Renal cortex interstitium (tissue), 11 donors: ENCODE results near the gene TMPRSS3. TPM values are rescaled to one million over a fixed set of nuclear protein-coding genes. Genes with fewer than 3 reads are reported as not detected.
A peak's percentile ranks its signal among the peaks of the same experiment; 100 is the strongest.

ENCODE experiments used
- DNase-seq, 11 donors: peaks; one replicate each; pipeline ENCODE4 v3.0.0-alpha.2; 2013; ENCODE audit warnings: low read depth in 9 of 11, low spot score in 4 of 11; ENCODE audit errors: extremely low read depth in 1 of 11
- polyA plus RNA-seq, 3 donors: library from polyadenylated mRNA; unstranded; fragments of 120-200 nt; gene quantifications; one replicate each; pipeline ENCODE4 v1.2.1, GENCODE V29; 2013; ENCODE audit not compliant: insufficient read length in 3 of 3

The TMPRSS3 gene
- polyA plus RNA-seq, 3 donors, result 1.6 to 2.7 (median 1.9) TPM

DNA sequence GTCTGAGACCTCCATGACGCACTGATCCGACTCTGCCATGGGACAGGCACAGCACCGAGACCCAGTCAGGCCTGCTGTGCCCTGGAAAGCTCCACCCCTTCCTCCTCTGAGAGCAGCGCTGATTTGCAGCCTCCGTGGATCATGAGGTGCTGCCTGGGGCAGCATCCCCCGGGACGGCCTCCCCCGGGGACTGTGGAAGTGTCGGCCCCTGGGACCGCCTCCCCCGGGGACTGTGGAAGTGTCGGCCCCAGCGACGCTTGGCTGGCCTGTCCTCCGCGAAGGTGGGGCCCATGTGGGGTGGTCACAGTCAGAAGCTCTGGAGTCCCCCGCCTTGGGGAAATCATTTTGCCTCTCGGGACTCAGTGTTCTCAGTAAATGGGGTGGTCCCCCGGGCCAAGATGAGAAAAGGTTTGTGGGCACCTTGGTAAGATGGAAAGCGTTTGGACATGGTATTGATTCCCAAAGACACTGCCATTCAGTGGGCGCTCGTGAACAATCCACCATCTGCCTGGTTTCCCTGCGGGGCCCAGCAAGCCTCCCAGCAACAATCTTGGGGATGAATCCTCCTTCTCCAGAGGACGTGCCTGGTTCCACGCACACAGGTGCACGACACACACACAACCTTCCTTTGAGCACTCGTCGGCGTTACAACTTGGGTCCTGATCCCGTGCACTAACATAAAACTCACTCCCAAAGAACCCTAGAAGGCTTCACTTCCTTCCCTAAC lies 48.1 kb downstream of the TMPRSS3 start:
- no peak for DNase-seq

DNA sequence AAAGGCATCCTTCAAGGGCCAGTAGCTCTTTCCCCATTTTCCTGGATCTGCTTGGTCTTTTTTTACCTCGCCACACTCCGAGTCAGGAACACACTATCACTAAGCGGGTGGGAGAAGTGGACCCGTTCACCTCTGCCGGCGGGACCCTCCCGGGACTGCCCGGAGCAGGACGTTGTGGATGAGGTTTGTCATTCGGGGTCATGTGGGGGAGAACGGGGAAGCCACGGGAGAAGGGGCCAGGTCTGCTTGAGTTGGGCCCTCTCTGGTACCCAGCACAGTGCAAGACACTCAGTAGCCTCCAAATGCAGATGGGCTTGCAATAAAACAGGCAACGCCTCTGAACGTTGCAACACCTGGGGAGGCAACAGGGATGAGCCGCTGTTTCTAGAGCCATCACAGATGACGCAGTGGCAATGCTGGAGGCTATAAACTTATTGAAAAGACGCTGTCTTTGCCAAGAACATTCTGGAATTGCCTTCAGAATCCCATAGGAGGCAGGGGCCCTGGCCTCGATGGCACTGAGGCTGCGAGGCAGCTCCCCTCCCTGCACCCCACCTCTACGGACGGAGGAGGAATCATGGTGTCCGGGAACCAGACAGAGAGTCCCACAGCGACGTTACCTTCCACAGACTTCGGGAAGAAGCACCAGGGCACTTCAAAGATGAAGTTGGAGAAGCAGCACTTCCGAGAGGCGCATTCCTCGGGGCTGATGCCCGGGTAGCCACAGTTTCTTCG lies 48.8 kb downstream of the TMPRSS3 start:
- no peak for DNase-seq

DNA sequence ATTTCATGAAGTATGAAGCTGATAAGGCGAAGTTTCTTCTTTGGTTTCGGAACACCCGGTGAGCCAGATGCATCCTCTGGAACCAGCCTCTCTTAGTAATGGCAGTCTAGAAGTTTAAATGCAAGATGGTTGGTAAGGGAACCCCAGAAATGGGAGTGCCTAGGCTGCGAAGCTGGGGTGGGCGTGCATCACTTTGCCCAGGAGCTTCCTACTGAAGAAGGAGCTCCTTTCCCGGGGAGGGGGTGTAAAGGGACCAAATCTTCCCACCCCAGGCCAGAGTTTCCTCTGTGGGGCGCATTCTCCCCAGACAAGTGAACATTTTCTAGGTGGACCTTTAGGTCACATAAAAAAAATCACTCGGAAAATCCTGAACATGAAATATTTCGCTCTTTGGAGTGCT lies 49.4 kb downstream of the TMPRSS3 start:
- DNase-seq, result no peak

DNA sequence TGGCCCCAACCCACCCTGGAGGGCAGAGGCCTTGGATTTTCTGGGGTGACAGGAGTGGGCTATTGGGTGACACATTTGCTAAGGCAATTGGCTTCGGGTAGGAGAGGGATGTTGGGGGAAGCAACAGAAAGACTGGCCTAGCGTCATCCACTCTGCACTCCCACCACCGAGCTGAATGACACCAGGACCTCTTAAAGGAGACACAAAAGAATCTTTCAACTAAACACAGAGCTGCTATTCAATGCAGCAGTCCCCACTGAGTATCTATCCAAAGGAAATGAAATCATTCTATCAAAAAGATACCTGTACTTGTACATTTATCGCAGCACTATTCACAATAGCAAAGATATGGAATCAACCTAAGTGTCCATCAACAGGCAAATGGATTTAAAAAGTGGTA lies 51.2 kb downstream of the TMPRSS3 start:
- DNase-seq, result no peak

DNA sequence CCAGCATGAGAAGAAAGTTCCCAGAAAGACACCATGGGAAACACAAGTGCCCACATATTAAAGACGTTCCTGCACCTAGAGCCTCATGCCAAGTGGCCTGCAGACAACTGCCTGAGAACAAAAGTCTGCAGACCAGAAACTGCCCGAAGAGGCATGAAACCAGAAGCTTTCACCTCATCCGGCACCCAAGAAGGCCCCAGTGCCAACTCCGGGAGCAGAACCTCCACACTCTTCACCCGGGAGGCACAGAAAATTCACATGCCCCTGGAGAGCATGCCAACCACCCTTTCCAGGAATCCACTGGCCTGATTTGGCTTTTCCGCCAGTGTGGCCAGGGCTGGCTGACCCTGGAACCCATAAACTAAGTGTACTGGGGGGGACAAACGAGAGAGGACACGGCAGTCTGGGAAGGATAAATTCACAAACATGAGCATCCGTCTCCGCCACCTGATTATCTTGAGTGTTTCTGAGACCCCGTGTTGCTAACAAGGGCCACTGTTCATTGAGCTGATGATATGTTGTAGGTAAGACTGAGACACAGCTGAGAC lies 51.8 kb downstream of the TMPRSS3 start:
- no peak for DNase-seq

DNA sequence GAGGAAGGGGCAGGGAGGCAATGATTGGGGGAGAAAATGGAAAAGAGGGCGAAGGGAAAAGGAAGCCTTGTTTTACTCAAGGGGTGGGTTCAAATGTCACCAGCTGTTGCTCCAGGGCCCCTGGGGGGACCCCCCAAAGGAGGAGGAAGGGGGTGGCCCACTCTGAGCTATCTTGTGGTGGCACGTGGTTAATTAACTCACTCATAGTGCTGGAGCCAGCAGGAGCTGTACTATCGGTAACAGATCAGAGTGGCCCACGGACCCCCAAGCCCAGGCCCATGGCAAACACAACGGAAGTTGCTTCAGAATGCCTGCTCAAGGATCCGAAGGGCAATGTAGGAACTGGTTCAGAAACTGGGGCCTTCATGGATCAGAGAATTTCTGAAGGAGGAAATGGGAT lies 52.3 kb downstream of the TMPRSS3 start:
- DNase-seq, result no peak

DNA sequence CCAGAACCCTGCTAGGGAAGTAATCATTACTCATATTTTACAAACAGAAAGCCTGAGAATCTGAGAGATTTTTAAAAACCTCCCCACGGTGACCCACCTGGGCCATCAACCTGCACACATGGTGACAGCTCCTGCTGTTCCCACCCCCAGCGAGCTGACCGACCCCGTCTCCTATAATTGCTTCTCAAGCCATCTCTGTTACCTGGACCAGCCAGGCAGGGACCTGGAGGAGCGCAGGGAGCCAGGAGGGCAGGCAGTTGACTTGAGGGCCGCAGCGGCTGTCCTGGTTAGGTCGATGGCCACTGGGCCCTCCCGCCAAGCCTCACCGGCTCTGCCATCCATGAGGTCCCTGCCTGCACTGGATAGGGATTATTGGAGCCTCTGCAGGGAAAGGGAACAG lies 52.8 kb downstream of the TMPRSS3 start:
- DNase-seq, result no peak

DNA sequence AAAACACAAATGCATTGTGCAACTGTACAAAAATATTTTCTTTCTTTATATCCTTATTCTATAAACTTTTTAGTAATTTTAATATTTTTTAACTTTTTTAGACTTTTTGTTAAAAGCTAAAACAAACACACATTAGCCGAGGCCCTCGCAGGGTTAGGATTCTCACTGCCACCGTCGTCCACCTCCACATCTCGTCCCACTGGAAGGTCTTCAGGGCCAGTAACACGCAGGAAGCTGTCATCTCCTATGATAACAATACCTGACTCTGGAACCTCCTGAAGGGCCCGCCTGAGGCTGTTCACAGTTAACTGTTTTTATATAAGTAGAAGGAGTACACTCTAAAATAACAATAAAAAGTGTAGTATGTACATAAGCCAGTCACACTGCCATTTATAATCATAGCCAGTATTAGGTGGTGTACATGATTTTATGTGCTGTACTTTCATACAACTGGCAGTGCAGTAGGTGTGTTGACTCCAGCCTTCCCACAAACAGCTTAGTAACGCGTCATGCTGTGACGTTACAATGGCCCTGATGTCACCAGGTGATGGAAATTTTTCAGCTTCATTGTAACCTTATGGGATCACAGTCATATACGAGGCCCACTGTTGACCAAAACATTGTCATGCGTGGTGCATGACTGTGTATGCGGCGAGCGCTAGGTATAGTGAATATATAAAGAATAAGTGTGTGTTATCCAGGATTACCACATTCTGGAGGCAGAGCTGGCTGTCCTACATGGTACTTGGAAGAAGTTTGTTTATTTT lies 53.9 kb downstream of the TMPRSS3 start:
- DNase-seq, result no peak

DNA sequence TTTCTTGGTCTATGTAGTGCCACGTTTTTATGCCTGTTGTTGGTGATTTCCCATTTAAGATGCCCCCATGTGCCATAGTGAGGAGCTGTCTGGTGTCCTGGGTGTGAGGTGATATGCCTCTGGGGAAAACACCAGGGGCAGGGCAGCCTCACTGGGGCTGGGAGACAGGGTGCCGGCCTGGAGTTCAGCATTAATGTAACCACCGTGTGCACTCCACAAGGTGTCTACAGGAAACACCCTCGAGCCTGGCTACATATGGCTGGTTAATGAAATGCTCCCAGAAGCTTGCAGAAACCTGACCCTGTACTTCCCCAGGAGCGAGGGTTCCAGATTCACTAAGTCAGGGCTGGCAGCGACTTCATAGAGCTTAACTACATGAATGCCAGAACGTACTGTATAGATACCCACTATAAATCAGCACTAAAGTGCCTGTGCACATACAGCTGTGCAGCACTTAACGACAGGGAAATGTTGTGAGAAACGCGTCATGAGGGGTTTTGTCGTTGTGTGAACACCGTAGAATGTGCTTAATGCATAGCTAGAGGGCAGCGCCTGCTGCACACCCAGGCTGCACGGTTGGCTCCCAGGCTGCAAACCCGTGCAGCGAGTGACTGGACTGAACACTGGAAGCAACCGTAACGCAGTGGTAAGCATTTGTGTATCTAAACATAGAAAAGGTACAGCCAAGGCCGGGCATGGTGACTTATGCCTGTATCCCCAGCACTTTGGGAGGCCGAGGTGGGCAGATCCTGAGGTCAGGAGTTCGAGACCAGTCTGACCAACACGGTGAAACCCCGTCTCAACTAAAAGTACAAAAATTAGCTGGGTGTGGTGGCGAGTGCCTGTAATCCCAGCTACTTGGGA lies 55.4 kb downstream of the TMPRSS3 start:
- no peak for DNase-seq

DNA sequence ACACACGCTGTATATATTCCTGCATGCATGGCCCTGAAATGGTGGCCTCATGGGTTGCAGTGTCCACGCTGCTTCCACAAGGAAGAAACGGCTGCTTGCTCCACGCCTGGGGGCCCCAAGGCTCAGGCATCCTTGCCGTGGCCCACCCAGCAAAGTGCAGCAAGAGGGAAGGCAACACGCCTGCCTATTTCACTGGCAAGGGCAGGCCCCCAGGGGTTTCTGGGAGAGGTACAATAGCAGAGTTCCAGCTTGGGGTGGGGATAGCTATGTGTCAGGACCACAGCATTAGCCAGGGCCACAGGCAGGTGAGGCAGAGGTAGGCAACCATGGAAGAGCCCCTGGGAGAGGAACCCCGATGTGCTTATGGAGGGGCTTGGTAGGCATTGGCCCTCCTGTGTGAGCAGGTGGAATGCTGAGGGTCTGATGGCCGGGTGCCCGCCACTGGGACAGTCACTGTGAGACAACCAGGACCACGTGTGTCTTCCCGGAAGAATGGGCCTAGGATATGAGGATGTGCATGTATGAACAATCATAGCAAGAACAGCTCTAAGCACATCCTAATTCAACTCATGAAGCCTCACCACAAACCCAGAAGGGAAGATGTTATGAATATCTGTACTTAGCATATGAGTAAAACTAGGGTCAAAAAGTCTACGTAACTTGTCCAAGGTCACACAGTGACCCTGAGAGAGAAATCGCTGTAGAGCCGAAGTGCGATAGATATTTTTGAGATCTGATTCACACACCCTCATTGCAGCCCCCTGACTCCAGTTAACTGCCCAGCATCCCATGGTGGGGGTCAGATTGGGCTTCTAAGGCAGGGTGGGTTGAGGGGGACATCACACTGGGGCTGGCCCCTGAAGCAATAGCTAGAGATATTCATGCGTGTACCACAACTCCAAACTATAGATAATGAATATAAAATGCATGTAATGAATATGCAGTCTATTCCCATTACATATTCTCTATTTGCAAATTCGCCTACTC lies 56.8 kb downstream of the TMPRSS3 start:
- DNase-seq, result no peak

DNA sequence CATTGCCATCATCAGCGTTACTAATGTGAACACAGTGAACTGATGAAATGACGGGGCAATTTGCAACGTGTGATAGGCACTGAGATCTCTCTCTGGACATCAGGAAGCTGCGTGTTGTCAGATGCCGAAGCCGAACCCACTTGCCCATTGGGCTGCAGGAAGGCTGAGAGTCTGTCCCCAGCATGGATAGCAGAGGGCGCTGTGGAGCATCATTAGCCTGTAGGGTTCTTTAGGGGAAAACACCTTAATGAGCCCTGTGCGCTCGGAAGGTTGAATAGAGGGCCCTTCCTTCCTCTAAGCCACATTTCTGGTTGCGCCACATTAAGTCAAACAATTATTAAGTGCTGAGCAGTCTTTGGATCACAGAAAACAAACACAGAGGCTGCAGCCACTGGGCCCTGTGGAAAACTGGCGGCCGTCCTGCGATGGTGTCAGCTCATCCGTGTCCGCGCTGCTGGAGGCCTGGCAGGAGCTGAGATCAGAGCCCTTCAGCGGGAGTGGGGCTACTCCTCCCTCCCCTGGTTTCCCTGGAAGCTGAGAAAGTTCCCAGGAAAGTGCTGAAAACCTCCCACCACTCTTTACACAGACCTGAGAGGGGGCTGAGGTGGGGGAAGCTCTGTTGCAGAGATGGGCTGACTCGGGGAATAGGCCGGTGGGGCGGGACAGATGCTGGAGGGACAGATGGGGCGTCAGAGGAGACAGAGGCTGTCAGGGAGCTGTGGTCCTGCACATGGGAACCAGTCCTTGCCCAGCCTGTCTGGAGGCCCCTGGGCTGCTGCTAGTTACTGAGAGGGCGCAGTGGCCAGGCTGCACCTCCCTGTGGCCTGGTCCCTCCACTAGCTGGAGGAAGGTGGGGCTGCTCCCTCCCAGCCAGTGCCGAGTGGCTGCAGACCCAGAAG lies 57.8 kb downstream of the TMPRSS3 start:
- DNase-seq, result peak; percentile 60 to 85 (median 72)

DNA sequence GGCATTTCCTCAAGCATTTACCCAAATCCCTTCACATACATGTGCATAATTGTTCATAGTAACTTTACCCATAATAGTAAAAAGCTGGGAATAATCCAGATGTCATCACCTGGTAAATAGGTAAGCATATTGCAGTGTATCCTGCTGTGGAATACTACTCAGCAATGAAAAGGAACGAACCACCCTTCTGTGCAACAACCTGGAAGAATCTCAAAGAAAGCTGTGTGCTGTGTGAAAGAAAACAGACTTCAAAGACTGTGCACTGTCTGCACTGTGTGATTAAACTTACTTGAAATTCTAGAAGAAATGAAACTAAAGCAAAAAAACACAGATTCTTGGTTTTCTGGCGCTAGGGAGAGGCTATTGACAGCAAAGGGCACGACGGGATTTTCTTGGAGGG lies 58.6 kb downstream of the TMPRSS3 start:
- DNase-seq, result no peak

DNA sequence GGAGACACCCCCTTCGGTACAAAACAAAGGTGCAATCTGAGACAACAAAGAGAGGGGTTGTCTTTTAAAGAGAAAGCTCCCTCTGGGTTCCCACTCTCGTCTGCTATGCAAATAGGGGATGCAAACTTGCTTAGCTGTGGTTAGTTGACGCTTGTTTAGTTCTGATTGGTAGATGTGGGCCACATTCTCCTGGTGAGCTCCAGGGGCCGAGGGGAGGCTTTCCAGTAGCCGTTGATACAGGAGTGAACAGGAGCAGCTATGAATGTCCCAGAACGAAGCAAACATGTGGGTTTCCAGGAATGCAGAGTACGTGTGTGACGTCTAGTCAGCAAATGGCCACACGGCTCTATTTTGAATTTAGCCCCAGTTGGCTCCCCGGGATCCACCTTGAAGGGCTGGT lies 59.8 kb downstream of the TMPRSS3 start:
- DNase-seq, result no peak

DNA sequence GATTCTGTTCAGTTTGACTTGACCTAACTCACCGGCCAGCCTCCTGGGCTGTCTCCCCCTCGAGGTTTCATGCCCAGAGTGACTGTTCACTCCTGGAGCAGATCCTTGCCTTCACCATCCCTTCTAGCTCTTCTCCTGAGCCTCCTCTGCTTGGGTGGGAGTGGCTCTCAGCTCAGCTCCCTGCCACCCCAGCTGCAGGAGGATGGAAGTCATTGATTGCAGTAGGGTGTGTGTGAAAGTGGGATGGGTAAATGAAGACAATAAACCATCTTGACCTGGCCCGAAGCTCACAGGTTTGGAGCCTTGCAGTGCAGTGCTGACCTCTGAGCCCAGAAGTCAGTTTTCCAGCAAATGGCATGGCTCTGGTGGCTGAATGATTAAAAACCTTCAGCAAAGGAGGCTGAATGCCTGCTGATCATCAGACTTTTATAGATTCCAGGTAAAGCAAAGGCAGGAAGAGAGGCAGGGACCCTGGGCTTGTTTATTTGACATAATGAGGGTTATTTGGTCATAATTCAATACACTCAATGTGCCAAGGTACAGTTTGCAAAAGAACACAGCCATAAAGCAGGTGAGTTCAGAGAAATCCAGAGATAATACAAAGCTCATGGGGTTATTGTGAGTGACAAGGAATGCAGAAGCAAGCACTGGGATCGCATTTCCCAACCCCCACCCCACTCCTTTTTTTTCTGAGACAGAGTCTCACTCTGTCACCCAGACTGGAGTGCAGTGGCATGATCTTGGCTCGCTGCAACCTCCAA lies 63.1 kb downstream of the TMPRSS3 start:
- DNase-seq, result no peak

DNA sequence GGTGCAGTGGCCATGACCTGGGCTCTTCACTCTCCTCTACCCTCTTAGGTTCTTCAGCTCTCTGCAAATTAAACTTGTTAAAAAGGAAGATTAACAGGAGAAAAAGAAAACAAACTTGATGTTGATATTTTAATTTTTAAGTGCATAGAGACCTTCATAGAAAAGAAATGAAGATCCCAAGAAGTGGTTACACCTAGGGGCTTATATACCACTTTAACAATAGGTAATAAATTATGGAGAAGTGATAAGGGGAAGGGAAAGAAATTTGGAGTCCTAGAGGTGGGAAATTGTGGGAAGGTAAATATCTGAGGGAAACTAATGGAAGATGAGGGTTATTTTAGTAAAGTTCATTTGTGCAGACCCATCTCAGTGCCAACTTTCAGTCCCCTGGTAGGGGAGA lies 64.2 kb downstream of the TMPRSS3 start:
- no peak for DNase-seq
